GM12878 (cell line): ENCODE results near the gene VSTM2L. TPM values are rescaled to one million over a fixed set of nuclear protein-coding genes. Genes with fewer than 3 reads are reported as not detected.

Source experiments
- ATAC-seq: fragments of 200-7000 bp; cut with Tn5 transposase; 3 replicates; pipeline ENCODE4 v1.9.1; 2020; ENCODE audit warnings: mild to moderate bottlenecking, moderate library complexity
- BruUV-seq: library from RNA; stranded (reverse); fragments of 400-500 nt; replicated peaks from 2 replicates; lab custom pipeline; 2021; lab: Mats Ljungman, UMichigan
- CTCF ChIA-PET: fragments of 300-600 bp; sonication (Branson Sonifier 250); formaldehyde crosslinking; extraction: SDS; loops from one replicate; lab custom pipeline; 2021; ENCODE audit warnings: inconsistent platforms; lab: Yijun Ruan, JAX
- POLR2A ChIA-PET: fragments of 350-600 bp; formaldehyde crosslinking; extraction: SDS; loops from one replicate; lab custom pipeline; 2021; ENCODE audit warnings: inconsistent platforms; lab: Charles Lee
- RAD21 ChIA-PET: fragments of 300-600 bp; sonication (Branson Sonifier 250); formaldehyde crosslinking; loops from one replicate; lab custom pipeline; 2023; ENCODE audit warnings: antibody characterized with exemption; ENCODE audit not compliant: unreplicated experiment; lab: Charles Lee
- SMC1A ChIA-PET: fragments of 300-600 bp; sonication (Branson Sonifier 250); formaldehyde crosslinking; loops from one replicate; lab custom pipeline; 2023; ENCODE audit not compliant: unreplicated experiment, uncharacterized antibody; lab: Charles Lee
- DNase-seq: peaks from one replicate; pipeline ENCODE4 v3.0.0-alpha.2; 2011; ENCODE audit warnings: low read depth, low spot score
- FAIRE-seq: peaks from 3 replicates; lab custom pipeline; 2011; peaks lifted over from hg19 to GRCh38; lab: Jason Lieb, UNC
- H2AFZ ChIP-seq: 2 replicates; pipeline ENCODE4 v1.6.0; 2011; ENCODE audit warnings: low read depth, low read length, control low read depth; ENCODE audit not compliant: control insufficient read depth
- H3K27ac ChIP-seq: 2 replicates; pipeline ENCODE4 v1.5.1; 2011; ENCODE audit warnings: control low read depth; ENCODE audit not compliant: control insufficient read depth, insufficient read depth
- H3K27me3 ChIP-seq, 2 experiments: replicated peaks in 1 of 2; 2 replicates each; pipeline versions ENCODE4 v1.6.0 to v1.6.1; 2011; ENCODE audit warnings: low read length in 1 of 2; ENCODE audit not compliant: control insufficient read depth in 2 of 2, insufficient read depth in 2 of 2
- H3K36me3 ChIP-seq, 2 experiments: 2 replicates each; pipeline ENCODE4 v1.5.1; 2011; ENCODE audit warnings: low read length in 1 of 2; ENCODE audit not compliant: control insufficient read depth in 2 of 2, insufficient read depth in 2 of 2
- H3K4me1 ChIP-seq: 2 replicates; pipeline ENCODE4 v1.6.1; 2011; ENCODE audit warnings: mild to moderate bottlenecking, low read length, moderate library complexity, mixed read lengths; ENCODE audit not compliant: control insufficient read depth, insufficient read depth
- H3K4me2 ChIP-seq: 2 replicates; pipeline ENCODE4 v1.6.0; 2011; ENCODE audit warnings: control low read depth; ENCODE audit not compliant: control insufficient read depth, insufficient read depth
- H3K4me3 ChIP-seq: fragments of 200-600 bp; sonication (generic); 2 replicates; pipeline ENCODE4 v1.5.1; 2016
- H3K79me2 ChIP-seq: 2 replicates; pipeline ENCODE4 v1.6.0; 2011; ENCODE audit warnings: low read length; ENCODE audit not compliant: control insufficient read depth, insufficient read depth
- H3K9ac ChIP-seq: 2 replicates; pipeline ENCODE4 v1.8.0; 2011; ENCODE audit warnings: low read length, control low read depth, mixed read lengths; ENCODE audit not compliant: control insufficient read depth, insufficient read depth
- H3K9me3 ChIP-seq: replicated peaks from 3 replicates; pipeline ENCODE4 v1.5.1; 2011; ENCODE audit warnings: mild to moderate bottlenecking, low read length; ENCODE audit not compliant: control insufficient read depth, insufficient read depth
- H4K20me1 ChIP-seq: 2 replicates; pipeline ENCODE4 v1.6.0; 2011; ENCODE audit not compliant: control insufficient read depth, insufficient read depth
- CEBPB ChIP-seq, 2 experiments: fragments of 150-350 bp in 1 of 2; IDR thresholded peaks; 2 replicates each; pipeline ENCODE4 v1.6.1; 2012 to 2014; ENCODE audit warnings: low read depth in 2 of 2, low read length in 2 of 2, borderline replicate concordance in 1 of 2, inconsistent platforms in 1 of 2
- MYB ChIP-seq: fragments of 150-350 bp; IDR thresholded peaks from 2 replicates; pipeline ENCODE4 v1.6.1; 2014; ENCODE audit warnings: mild to moderate bottlenecking, low read depth, low read length, borderline replicate concordance
- SUPT20H ChIP-seq: IDR thresholded peaks from 2 replicates; pipeline ENCODE4 v1.6.1; 2011; ENCODE audit warnings: low read depth, mild to moderate bottlenecking, low read length, moderate library complexity, borderline replicate concordance; ENCODE audit not compliant: control insufficient read depth
- ZNF592 ChIP-seq: fragments of 450-650 bp; IDR thresholded peaks from 2 replicates; pipeline ENCODE4 v1.6.1; 2017; ENCODE audit warnings: mild to moderate bottlenecking, moderate library complexity
- WGBS: methylation state at CpG from one replicate; pipeline ENCODE4 v1.1.6; 2016; ENCODE audit warnings: low lambda C conversion rate; ENCODE audit not compliant: insufficient replicate concordance, insufficient coverage; ENCODE audit errors: missing lambda C conversion rate; 5-methylcytosine and 5-hydroxymethylcytosine counted together
- in situ Hi-C: fragments of 300-500 bp; cut with MboI; formaldehyde crosslinking; loops from 9 replicates; pipeline ENCODE4 v1.14.3; 2018; ENCODE audit warnings: mixed read lengths
- intact Hi-C: fragments of 100-400 bp; cut with micrococcal nuclease; formaldehyde crosslinking; loops from one replicate; pipeline ENCODE4 v1.14.2; 2022; ENCODE audit not compliant: unreplicated experiment
- polyA plus RNA-seq, 11 experiments: library from polyadenylated mRNA; depleted of rRNA in 4 of 11; unstranded in 6 of 11; stranded (reverse) in 5 of 11; fragments of >200 nt; fragmentation: Nextera tagmentation in 4 of 11; fragmentation: Illumina TruSeq in 1 of 11; extraction: Ambion mirVana in 4 of 11; extraction: Trizol in 1 of 11; gene quantifications; 1 replicate in 1 of 11; 2 replicates in 10 of 11; pipeline versions ENCODE4 v1.2.1 to v1.2.3, GENCODE V29; 2011 to 2016; ENCODE audit warnings: inconsistent platforms in 2 of 11, missing spikeins in 2 of 11, low read depth in 1 of 11
- total RNA-seq, 4 experiments: library from RNA; depleted of rRNA in 3 of 4; stranded (reverse); fragments of >200 nt in 3 of 4; fragmentation: Illumina TruSeq in 1 of 4; extraction: Trizol in 1 of 4; gene quantifications; 2 replicates each; pipeline versions ENCODE4 v1.2.1 to v1.2.3, GENCODE V29; 2013 to 2021

The VSTM2L gene
- total and polyA plus RNA-seq, 10 of the 15 experiments (the other 5 are each of a cell fraction or from before 2014, with no cell fraction given): 0.05 to 1.5 (median 0.63) TPM; not detected in 2

DNA sequence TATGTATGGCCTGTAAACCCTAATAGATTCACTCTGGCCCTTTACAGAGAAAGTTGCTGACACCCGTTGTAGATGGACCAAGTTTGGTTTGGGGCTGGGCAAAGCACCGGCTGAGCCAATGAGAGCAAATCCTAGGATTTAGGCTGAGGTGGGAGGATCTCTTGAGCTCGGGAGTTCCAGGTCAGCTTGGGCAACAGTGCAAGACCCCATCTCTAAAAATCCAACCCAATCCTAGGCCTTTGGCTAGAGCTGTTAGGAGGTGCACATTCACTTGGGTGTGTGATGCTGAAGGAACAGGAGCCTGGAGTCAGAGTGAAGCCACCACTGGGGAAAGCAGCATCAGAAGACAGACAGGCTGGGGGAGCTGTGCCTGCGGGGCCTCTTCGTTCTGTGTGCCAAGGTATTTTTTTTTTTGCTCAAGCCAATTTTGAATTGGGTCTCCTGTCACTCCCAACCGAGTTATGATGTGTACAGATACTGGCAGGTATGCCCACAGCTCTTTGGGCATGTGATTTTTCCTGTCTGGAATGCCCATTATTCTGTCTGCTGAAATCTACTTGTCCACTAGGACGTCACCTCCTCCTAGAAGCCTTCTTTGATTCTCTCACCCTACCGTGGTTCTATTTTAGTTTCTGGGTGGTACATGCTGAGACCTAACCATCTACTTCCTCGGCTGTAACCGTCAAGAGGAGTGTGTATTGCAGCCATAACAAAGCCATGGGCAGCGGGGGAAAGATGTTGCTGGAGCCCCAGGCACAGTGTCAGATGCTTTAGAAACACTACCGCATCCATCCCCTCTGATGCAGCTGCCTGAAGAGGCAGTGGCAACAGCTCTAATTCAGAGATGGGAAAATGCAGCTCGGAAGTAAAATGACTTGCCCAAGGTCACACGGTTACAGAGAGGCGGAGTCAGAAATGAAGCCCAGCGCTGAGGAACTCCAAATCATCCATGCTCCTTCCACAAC lies 76.4 kb downstream of the VSTM2L start (continued):
- TF ChIP-seq ZNF592 (no peak), MYB (no peak), SUPT20H (no peak)

GRCh38 chr20:37980383-37980782 lies 77.5 kb downstream of the VSTM2L start:
- ChIA-PET CTCF (interaction anchor here (1.4 kb wide), 1 partner anchor 12 kb away, joined by 3 read pairs; no protein-coding TSS in a partner anchor), POLR2A (interaction anchor here (0.6 kb wide), 1 partner anchor 505 kb away, joined by 4 read pairs; no protein-coding TSS in a partner anchor), RAD21 (interaction anchor here (1.5 kb wide), 1 partner anchor 74 kb away, joined by 4 read pairs; no protein-coding TSS in a partner anchor), SMC1A (interaction anchor here (0.6 to 1.3 kb wide), 3 partner anchors 22 to 44 kb away, joined by 3 read pairs; no protein-coding TSS in a partner anchor)
- Histone ChIP-seq H3K79me2 (no peaks in the 10 kb centered on the region), H2AFZ (no peak overlapping the region), H3K9ac (no peak overlapping the region), H3K9me3 (no peaks in the 10 kb centered on the region), H3K36me3 (no peaks in the 10 kb centered on the region; a peak in 1 of 4 replicates), H3K27ac (no peak overlapping the region), H3K27me3 (no peaks in the 10 kb centered on the region), H3K4me2 (no peak overlapping the region), H3K4me3 (no peak overlapping the region), H4K20me1 (no peaks in the 10 kb centered on the region), H3K4me1 (no peaks in the 10 kb centered on the region)
- no peak for ATAC-seq
- BruUV-seq: no TSS peak
- no peak for TF ChIP-seq CEBPB (IDR thresholded peaks at IDR 0.05; ENCODE audit: borderline replicate concordance in 1 of 2, low read depth in 2 of 2, low read length in 2 of 2)
- no peak for TF ChIP-seq MYB
- DNase-seq: no peak
- in situ Hi-C loops (no loop called here), intact Hi-C loops (no loop called here)
- FAIRE-seq: no peak
- 98% methylated on average over 8 of the region's 8 CpGs for WGBS
